GM12891 (cell line): ENCODE data around the gene NCR1.

Experiments
- PAX5 ChIP-seq: IDR thresholded peaks from 2 replicates; pipeline ENCODE4 v1.6.1; 2011; ENCODE audit warnings: low read length, moderate library complexity, mild to moderate bottlenecking; ENCODE audit not compliant: insufficient read depth, severe bottlenecking
- TAF1 ChIP-seq: IDR thresholded peaks from 2 replicates; pipeline ENCODE4 v1.6.1; 2011; ENCODE audit warnings: low read depth, low read length, control low read depth

- no peak for TF ChIP-seq TAF1
- no peak for TF ChIP-seq PAX5
Measured at GRCh38 chr19:54881884-54882283, 24.1 kb upstream of the NCR1 start.
